ENCODE data around the gene EFEMP1. TPM values are rescaled to one million over a fixed set of nuclear protein-coding genes. Genes with fewer than 3 reads are reported as not detected.

The EFEMP1 gene
- total and polyA plus RNA-seq, 9 of the 15 experiments (the other 6 are each of a cell fraction or from before 2014, with no cell fraction given), result 0.05 to 6.2 (median 0.22) TPM

GRCh38 chr2:55957142-55957541 lies 33.6 kb upstream of the EFEMP1 start (continued):
- TF ChIP-seq SREBF2 (CRISPR knock-in tag; IDR thresholded peaks at IDR 0.05) (no peak), ARHGAP35 (IDR thresholded peaks at IDR 0.05; ENCODE audit: partially characterized antibody) (no peak)

- Histone ChIP-seq H3K4me2 (ENCODE audit: insufficient read depth, low read length) (no peak overlapping the region), H3K9me1 (ENCODE audit: control insufficient read depth, insufficient read depth, low read length) (no peaks in the 10 kb centered on the region), H3K27me3 (ENCODE audit: control insufficient read depth in 2 of 2, insufficient read depth in 2 of 2, low read length in 2 of 2) (no peaks in the 10 kb centered on the region), H3K27ac (ENCODE audit: extremely low read depth, low read depth, low read length) (no peak overlapping the region), H3K36me3 (ENCODE audit: control insufficient read depth, insufficient read depth, low read length) (no peaks in the 10 kb centered on the region), H3K9ac (ENCODE audit: insufficient read depth in 1 of 2, low read depth in 2 of 2, low read length in 2 of 2) (no peak overlapping the region), H3K4me1 (replicated peaks in 1 of 2; ENCODE audit: control insufficient read depth in 2 of 2, insufficient read depth in 2 of 2, low read length in 2 of 2) (no peaks in the 10 kb centered on the region), H2AFZ (ENCODE audit: low read depth, low read length) (no peak overlapping the region), H3K4me3 (no peak overlapping the region), H3K9me3 (replicated peaks; ENCODE audit: control insufficient read depth, insufficient read depth, low read depth, low read length) (no peaks in the 10 kb centered on the region), H3K79me2 (ENCODE audit: control insufficient read depth, insufficient read depth, low read length) (no peaks in the 10 kb centered on the region), H4K20me1 (replicated peaks; ENCODE audit: control insufficient read depth, insufficient read depth, low read length) (no peaks in the 10 kb centered on the region)
- FAIRE-seq (no peak), DNase-seq (ENCODE audit: extremely low read depth in 1 of 4, low spot score in 3 of 4) (no peak), ATAC-seq (no peak)
- in situ Hi-C loops (cut with MboI), result loop anchor here (10.0 to 25.0 kb wide), 2 partner anchors 170 to 1558 kb away; no protein-coding TSS in a partner anchor
- intact Hi-C loops (cut with micrococcal nuclease), result no loop called here
- POLR2A ChIA-PET, result no interaction called here
- CTCF ChIA-PET (ENCODE audit: low intra/inter-chr PET ratio), result no interaction called here
- no TSS peak for BruUV-seq (replicated peaks)
- WGBS (ENCODE audit: insufficient coverage, low coverage, missing lambda C conversion rate), result 18% methylated on average over 4 of the region's 4 CpGs
- TF ChIP-seq CAMTA2 (CRISPR knock-in tag; conservative IDR thresholded peaks at IDR 0.05) (no peak), ELF2 (CRISPR knock-in tag; IDR thresholded peaks at IDR 0.05) (no peak), AFF4 (CRISPR knock-in tag; IDR thresholded peaks at IDR 0.05) (no peak), ZNF512 (tag; IDR thresholded peaks at IDR 0.05) (no peak), ZNF644 (tag; IDR thresholded peaks at IDR 0.05; ENCODE audit: low read depth) (no peak), FOXA3 (CRISPR knock-in tag; conservative IDR thresholded peaks at IDR 0.05 in 1 of 2, IDR thresholded peaks at IDR 0.05 in 1 of 2) (no peak), TFAP4 (CRISPR knock-in tag; IDR thresholded peaks at IDR 0.05; ENCODE audit: borderline replicate concordance) (no peak), NFE2L1 (tag; IDR thresholded peaks at IDR 0.05; ENCODE audit: borderline replicate concordance, low read depth) (no peak), NKRF (IDR thresholded peaks at IDR 0.05; ENCODE audit: borderline replicate concordance) (no peak)
Measured at GRCh38 chr2:55954306-55955035, 30.9 kb upstream of the EFEMP1 start.

All from K562 (cell line).